ENCODE results near the gene NTRK3.

Gene NTRK3

GRCh38 chr15:88202231-88202630 lies 54.3 kb downstream of the NTRK3 start:
- no peak overlapping the region for H2BK12ac ChIP-seq (ENCODE audit: low read length)
- H3K79me2 ChIP-seq (ENCODE audit: control insufficient read depth, insufficient read depth, low read length, poor library complexity): no peaks in the 10 kb centered on the region
- H3K27me3 ChIP-seq (ENCODE audit: insufficient read depth, low read length): no peaks in the 10 kb centered on the region
- no peak overlapping the region for H3K14ac ChIP-seq (ENCODE audit: low read length)
- H2AK5ac ChIP-seq (ENCODE audit: low read length): no peak overlapping the region
- no peak overlapping the region for H4K8ac ChIP-seq (ENCODE audit: low read depth, low read length)
- no peak overlapping the region for H3K27ac ChIP-seq (ENCODE audit: low read depth, low read length)
- no peaks in the 10 kb centered on the region for H3K79me1 ChIP-seq (ENCODE audit: low read length)
- no peak overlapping the region for H3K9ac ChIP-seq (ENCODE audit: low read length)
- peaks cover 4% of the 10 kb centered on the region for H3K9me3 ChIP-seq (ENCODE audit: insufficient read depth, low read depth, low read length)
- no peak overlapping the region for H4K91ac ChIP-seq (ENCODE audit: low read depth, low read length)
- H2BK120ac ChIP-seq (ENCODE audit: insufficient read depth, low read length, poor library complexity): no peak overlapping the region
- no peak overlapping the region for H4K12ac ChIP-seq (ENCODE audit: low read depth, low read length)
- H3K36me3 ChIP-seq (ENCODE audit: control insufficient read depth in 1 of 2, insufficient read depth in 2 of 2, low read length in 2 of 2): no peaks in the 10 kb centered on the region
- no peak overlapping the region for H2BK5ac ChIP-seq (ENCODE audit: low read depth, low read length, poor library complexity)
- H3K4ac ChIP-seq (ENCODE audit: low read depth, low read length): no peak overlapping the region
- no peak overlapping the region for H3K4me2 ChIP-seq (ENCODE audit: low read length)
- no peak overlapping the region for H3K18ac ChIP-seq (ENCODE audit: low read length)
- H3K23ac ChIP-seq (ENCODE audit: low read length): no peak overlapping the region
- no peaks in the 10 kb centered on the region for H3K4me1 ChIP-seq (ENCODE audit: control insufficient read depth in 1 of 2, insufficient read depth in 2 of 2, low read length in 2 of 2)
- no peak for DNase-seq
- 100% methylated on average over 2 of the region's 4 CpGs for WGBS (ENCODE audit: extremely low coverage, insufficient coverage, insufficient read length)
- H3K4me3 ChIP-seq (ENCODE audit: low read depth, low read length): no peak overlapping the region
- no peak overlapping the region for H2AFZ ChIP-seq (ENCODE audit: insufficient read depth, low read length, poor library complexity)

- Histone ChIP-seq H3K14ac (ENCODE audit: low read length) (no peak overlapping the region), H3K36me3 (ENCODE audit: control insufficient read depth in 1 of 2, insufficient read depth in 2 of 2, low read length in 2 of 2) (no peaks in the 10 kb centered on the region), H3K4me3 (ENCODE audit: low read depth, low read length) (no peak overlapping the region), H4K91ac (ENCODE audit: low read depth, low read length) (no peak overlapping the region), H3K4me1 (ENCODE audit: control insufficient read depth in 1 of 2, insufficient read depth in 2 of 2, low read length in 2 of 2) (no peaks in the 10 kb centered on the region), H3K27ac (ENCODE audit: low read depth, low read length) (no peak overlapping the region), H2BK12ac (ENCODE audit: low read length) (no peak overlapping the region), H3K79me1 (ENCODE audit: low read length) (no peaks in the 10 kb centered on the region), H3K4me2 (ENCODE audit: low read length) (no peak overlapping the region), H3K27me3 (ENCODE audit: insufficient read depth, low read length) (no peaks in the 10 kb centered on the region), H2BK5ac (ENCODE audit: low read depth, low read length, poor library complexity) (no peak overlapping the region), H3K9me3 (ENCODE audit: insufficient read depth, low read depth, low read length) (peaks cover 4% of the 10 kb centered on the region), H3K23ac (ENCODE audit: low read length) (no peak overlapping the region), H4K12ac (ENCODE audit: low read depth, low read length) (no peak overlapping the region), H3K9ac (ENCODE audit: low read length) (no peak overlapping the region), H3K4ac (ENCODE audit: low read depth, low read length) (no peak overlapping the region), H2AFZ (ENCODE audit: insufficient read depth, low read length, poor library complexity) (no peak overlapping the region), H2BK120ac (ENCODE audit: insufficient read depth, low read length, poor library complexity) (no peak overlapping the region), H4K8ac (ENCODE audit: low read depth, low read length) (no peak overlapping the region), H3K18ac (ENCODE audit: low read length) (no peak overlapping the region), H2AK5ac (ENCODE audit: low read length) (no peak overlapping the region), H3K79me2 (ENCODE audit: control insufficient read depth, insufficient read depth, low read length, poor library complexity) (no peaks in the 10 kb centered on the region)
- no CpG with 5 or more reads among the region's 3 CpGs for WGBS (ENCODE audit: extremely low coverage, insufficient coverage, insufficient read length)
- no peak for DNase-seq
Measured at GRCh38 chr15:88201207-88201606, 55.3 kb downstream of the NTRK3 start.

- H2BK12ac ChIP-seq (ENCODE audit: low read length): no peak overlapping the region
- H3K4me1 ChIP-seq (ENCODE audit: control insufficient read depth in 1 of 2, insufficient read depth in 2 of 2, low read length in 2 of 2): no peaks in the 10 kb centered on the region
- no peak overlapping the region for H3K4me2 ChIP-seq (ENCODE audit: low read length)
- no peak overlapping the region for H2BK5ac ChIP-seq (ENCODE audit: low read depth, low read length, poor library complexity)
- no peak overlapping the region for H3K14ac ChIP-seq (ENCODE audit: low read length)
- no peak overlapping the region for H3K23ac ChIP-seq (ENCODE audit: low read length)
- H3K79me2 ChIP-seq (ENCODE audit: control insufficient read depth, insufficient read depth, low read length, poor library complexity): no peaks in the 10 kb centered on the region
- H3K18ac ChIP-seq (ENCODE audit: low read length): no peak overlapping the region
- H3K9me3 ChIP-seq (ENCODE audit: insufficient read depth, low read depth, low read length): peaks cover 4% of the 10 kb centered on the region
- H3K9ac ChIP-seq (ENCODE audit: low read length): no peak overlapping the region
- no peak overlapping the region for H3K4ac ChIP-seq (ENCODE audit: low read depth, low read length)
- no peak overlapping the region for H2BK120ac ChIP-seq (ENCODE audit: insufficient read depth, low read length, poor library complexity)
- no peak overlapping the region for H4K12ac ChIP-seq (ENCODE audit: low read depth, low read length)
- H2AFZ ChIP-seq (ENCODE audit: insufficient read depth, low read length, poor library complexity): no peak overlapping the region
- no peak overlapping the region for H3K27ac ChIP-seq (ENCODE audit: low read depth, low read length)
- H4K91ac ChIP-seq (ENCODE audit: low read depth, low read length): no peak overlapping the region
- no peaks in the 10 kb centered on the region for H3K36me3 ChIP-seq (ENCODE audit: control insufficient read depth in 1 of 2, insufficient read depth in 2 of 2, low read length in 2 of 2)
- no peak overlapping the region for H4K8ac ChIP-seq (ENCODE audit: low read depth, low read length)
- H3K79me1 ChIP-seq (ENCODE audit: low read length): no peaks in the 10 kb centered on the region
- no peak overlapping the region for H2AK5ac ChIP-seq (ENCODE audit: low read length)
- H3K4me3 ChIP-seq (ENCODE audit: low read depth, low read length): no peak overlapping the region
- no peak for DNase-seq
- H3K27me3 ChIP-seq (ENCODE audit: insufficient read depth, low read length): no peaks in the 10 kb centered on the region
Measured at GRCh38 chr15:88196961-88197360, 59.6 kb downstream of the NTRK3 start.

GRCh38 chr15:88194162-88194561 lies 62.4 kb downstream of the NTRK3 start:
- Histone ChIP-seq H3K23ac (ENCODE audit: low read length) (no peak overlapping the region), H3K14ac (ENCODE audit: low read length) (no peak overlapping the region), H3K4me2 (ENCODE audit: low read length) (no peak overlapping the region), H3K27ac (ENCODE audit: low read depth, low read length) (no peak overlapping the region), H3K18ac (ENCODE audit: low read length) (no peak overlapping the region), H2BK12ac (ENCODE audit: low read length) (no peak overlapping the region), H2BK120ac (ENCODE audit: insufficient read depth, low read length, poor library complexity) (no peak overlapping the region), H2AFZ (ENCODE audit: insufficient read depth, low read length, poor library complexity) (no peak overlapping the region), H3K79me1 (ENCODE audit: low read length) (no peaks in the 10 kb centered on the region), H3K4me3 (ENCODE audit: low read depth, low read length) (no peak overlapping the region), H3K9ac (ENCODE audit: low read length) (no peak overlapping the region), H2BK5ac (ENCODE audit: low read depth, low read length, poor library complexity) (no peak overlapping the region), H3K4ac (ENCODE audit: low read depth, low read length) (no peak overlapping the region), H3K9me3 (ENCODE audit: insufficient read depth, low read depth, low read length) (peaks cover 2% of the 10 kb centered on the region), H3K79me2 (ENCODE audit: control insufficient read depth, insufficient read depth, low read length, poor library complexity) (no peaks in the 10 kb centered on the region), H3K27me3 (ENCODE audit: insufficient read depth, low read length) (no peaks in the 10 kb centered on the region), H2AK5ac (ENCODE audit: low read length) (no peak overlapping the region), H4K12ac (ENCODE audit: low read depth, low read length) (no peak overlapping the region), H3K4me1 (ENCODE audit: control insufficient read depth in 1 of 2, insufficient read depth in 2 of 2, low read length in 2 of 2) (no peaks in the 10 kb centered on the region), H4K91ac (ENCODE audit: low read depth, low read length) (no peak overlapping the region), H4K8ac (ENCODE audit: low read depth, low read length) (no peak overlapping the region), H3K36me3 (ENCODE audit: control insufficient read depth in 1 of 2, insufficient read depth in 2 of 2, low read length in 2 of 2) (no peaks in the 10 kb centered on the region)
- WGBS (ENCODE audit: extremely low coverage, insufficient coverage, insufficient read length): no CpG with 5 or more reads among the region's 4 CpGs
- no peak for DNase-seq

Measured in trophoblast cell (in vitro differentiated cells and primary cell).